NCI-H748 treated with DMSO at 0.1 percent for 48 hours (cell line): Measurements from ENCODE around the gene AGBL4.
A peak's percentile ranks its signal among the peaks of the same experiment; 100 is the strongest.
"Not testable (repeated sequence)": the region's sequence is repeated elsewhere in the genome, so short reads cannot be mapped to it uniquely, and the experiment has no call there.

Experiments
- DNase-seq: peaks from one replicate; lab custom pipeline; 2025; lab: John Stamatoyannopoulos, UW

The AGBL4 gene

GRCh38 chr1:49435291-49435690 lies 588.5 kb downstream of the AGBL4 start:
- peak; percentile 63 for DNase-seq

- DNase-seq, result no peak
Observed at GRCh38 chr1:49424782-49425181, 599.0 kb downstream of the AGBL4 start.

DNA sequence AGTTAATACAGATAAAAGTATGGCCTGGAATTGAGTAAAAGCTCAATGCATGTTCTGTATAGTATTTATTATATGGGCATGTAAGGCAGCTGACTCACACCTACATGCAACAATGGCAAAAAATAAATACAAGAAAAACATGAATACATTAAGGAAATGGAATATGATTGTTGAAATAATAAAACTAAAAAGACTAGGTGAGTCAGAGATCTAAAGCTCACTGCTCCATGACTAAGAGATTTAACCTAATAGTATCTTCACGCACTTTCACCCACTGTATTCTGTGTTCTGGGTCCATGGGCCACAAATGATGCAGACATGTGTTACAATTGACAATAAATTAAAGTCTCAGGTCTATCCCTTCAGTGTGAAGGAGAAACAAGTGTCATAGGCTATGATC lies 607.0 kb downstream of the AGBL4 start:
- DNase-seq, result no peak

DNA sequence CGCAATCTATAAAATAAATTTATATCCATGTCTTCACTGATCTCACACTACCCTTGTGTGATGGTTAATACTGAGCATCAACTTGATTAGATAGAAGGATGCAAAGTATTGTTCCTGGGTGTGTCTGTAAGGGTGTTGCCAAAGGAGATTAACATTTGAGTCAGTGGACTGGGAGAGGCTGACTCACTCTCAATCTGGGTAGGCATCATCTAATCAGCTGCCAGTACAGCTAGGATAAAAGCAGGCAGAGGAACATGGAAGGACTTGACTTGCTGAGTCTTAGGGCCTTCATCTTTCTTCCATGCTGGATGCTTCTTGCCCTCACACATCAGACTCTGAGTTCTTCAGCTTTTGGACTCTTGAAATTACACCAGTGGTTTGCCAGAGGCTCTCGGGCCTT lies 615.4 kb downstream of the AGBL4 start:
- no peak for DNase-seq

DNA sequence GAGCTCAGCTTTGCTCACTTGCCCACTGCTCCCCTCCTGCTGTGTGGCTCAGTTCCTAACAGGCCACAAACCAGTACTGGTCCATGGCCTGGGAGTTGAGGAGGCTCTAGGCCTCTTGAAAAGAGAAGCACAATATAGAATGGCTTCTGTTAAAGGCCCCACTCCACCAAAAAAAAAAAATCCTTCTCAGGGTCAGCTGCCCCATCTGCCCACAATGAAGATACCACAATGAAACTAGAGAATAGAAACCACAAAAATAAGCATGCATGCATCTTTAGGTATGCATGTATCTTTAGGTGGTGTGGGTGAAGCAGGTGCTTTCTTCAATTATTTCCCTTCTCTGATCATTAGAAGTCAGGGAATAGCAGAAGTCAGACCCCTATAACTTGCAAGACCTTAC lies 626.7 kb downstream of the AGBL4 start:
- no peak for DNase-seq

DNA sequence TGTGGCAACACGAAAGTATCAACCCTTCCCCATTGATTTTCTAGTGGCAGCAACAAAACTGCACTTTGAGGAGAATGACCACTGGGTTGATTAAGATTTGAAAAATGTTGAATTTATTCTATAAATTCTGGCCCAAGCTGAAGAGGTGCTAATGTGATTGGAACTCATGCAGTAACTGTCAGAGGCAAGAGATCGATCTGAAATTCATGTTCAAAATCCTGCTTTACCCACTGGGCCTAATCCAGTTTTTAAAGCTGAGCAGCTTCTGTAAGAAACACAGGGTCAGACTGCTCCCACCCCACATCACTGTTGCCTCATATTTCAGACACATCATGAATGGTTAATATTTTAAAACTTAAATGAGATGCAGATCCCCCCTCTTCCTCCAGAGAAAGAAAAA lies 629.6 kb downstream of the AGBL4 start:
- no peak for DNase-seq

DNA sequence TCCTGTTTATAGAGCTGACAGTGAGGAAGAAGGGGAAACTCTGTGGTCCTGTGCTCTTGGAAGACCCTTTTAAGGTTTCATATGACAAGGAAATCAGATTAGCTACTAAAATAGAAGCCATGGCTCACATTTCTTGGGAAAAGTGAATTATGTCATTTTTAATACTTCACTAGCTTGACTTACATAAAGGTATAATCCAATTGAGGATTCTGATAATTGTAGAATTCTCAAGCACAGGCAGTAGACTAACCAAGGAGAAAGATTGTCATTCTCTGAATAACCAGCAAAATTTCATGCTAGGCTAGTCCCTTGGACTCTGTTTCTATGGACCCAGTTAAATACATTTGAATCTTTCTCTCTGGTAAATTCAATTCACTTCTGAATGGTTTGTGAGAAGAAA lies 634.1 kb downstream of the AGBL4 start:
- DNase-seq, result no peak

DNA sequence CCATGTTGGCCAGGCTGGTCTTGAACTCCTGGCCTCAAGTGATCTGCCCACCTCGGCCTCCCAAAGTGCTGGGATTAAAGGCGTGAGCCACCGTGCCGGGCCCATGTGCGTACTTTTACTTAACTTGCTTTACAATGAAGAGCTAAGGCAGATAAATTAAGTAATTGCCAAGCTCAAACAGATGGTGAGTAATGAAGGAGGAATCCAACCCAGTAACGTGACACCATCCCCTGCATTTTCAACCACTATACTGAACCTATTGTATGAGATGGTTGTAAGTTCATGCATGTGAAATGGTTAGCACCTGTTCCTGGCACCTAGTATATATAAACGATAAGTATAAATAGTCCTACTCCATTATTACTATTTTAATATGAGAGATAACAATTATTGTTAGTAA lies 659.1 kb downstream of the AGBL4 start:
- no peak for DNase-seq

- no peak for DNase-seq
Observed at GRCh38 chr1:49363628-49364027, 660.1 kb downstream of the AGBL4 start.

DNA sequence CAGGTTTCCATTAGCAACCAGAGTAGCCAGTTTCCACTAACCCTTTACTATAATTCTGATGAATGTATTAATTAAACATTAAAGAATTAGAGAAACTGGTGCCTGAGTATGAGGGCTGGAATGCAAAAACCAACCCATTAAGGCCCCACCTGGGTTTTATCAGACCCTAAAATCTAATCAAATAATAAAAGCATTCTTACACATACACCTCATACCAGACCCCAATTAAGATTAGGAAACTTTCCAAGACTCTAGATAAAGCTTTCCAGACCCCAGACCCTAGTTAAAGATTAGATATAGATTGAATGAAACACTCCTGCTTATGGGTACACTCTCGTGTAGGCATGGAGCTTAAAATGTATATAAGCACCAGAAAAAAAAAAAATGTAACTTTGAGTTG lies 665.7 kb downstream of the AGBL4 start:
- no peak for DNase-seq

DNA sequence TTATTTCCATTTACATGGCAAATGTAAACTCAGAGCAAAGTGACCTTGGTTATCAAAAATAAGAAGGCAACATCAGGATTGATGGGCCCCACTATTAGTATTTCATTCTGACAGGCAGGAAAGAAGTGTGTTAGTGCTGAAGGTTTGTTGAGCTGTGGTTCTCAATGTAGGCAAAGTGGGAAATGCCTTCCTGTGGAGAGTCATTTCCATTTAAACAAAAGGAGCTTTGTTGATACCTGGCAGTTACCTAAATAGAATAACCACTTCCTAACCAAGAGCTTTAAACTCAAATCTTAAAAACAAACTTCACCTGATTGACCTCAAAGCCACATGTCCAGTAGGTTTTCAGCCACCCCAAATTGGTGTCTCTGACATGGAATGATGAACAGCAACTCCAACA lies 667.2 kb downstream of the AGBL4 start:
- no peak for DNase-seq

DNA sequence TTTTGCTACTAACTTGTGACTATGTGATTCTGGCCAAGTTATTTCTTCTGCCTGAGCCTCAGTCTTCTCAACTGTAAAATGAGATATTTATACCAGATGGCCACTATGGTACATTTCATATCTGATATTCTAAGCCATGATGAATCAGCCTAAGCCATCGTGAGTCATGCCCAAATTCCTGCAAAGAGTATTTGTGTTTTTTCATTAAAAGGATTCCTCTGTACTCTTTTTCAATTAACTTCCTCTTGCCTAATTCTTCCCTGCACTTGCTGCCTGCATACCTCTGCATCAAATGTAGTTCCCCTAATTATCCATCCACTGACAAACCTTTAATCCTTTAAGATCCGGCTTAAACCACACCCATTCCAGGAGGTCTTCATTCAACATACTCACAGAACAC lies 672.0 kb downstream of the AGBL4 start:
- DNase-seq, result no peak

DNA sequence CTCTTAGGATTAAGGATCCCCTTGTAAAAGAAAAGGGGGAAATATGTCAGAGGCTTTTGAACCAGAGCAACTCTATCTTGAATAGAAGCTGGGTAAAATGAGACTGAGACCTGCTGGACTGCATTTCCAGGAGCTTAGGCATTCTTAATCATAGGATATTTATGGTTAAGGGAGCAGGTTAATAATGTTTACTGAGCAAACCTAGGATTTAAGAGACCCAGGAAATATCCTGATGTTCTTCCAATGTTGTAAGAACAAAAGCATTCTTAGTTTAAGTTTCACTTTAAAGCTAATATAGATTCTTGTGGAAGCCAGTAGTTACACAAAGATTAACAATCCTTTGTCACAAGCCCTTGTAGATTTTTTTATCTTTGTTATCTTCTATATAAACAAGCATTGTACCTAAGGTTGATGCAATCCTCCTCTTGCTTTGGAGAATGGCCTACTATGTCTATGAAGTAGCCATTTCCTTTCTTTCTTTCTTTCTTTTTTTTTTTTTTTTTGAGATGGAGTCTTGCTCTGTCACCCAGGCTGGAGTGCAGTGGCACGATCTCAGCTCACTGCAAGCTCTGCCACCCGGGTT lies 676.9 kb downstream of the AGBL4 start:
- no peak for DNase-seq

DNA sequence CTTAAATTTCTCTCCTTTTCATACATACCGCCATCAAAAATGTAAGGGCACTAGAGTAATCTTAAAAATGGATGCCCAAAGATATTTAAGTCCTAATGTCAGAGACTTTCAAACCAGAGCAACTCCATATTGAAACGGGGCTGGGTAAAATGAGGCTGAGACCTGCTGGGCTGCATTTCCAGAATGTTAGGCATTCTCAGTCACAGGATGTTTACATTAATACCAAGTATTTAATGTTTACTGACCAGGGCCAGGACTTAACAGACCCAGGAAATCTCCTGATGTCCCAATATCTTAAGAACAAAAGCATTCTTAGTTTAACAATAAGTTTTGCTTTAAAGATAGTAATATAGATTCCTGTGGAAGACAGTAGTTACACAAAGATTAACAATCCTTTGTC lies 683.2 kb downstream of the AGBL4 start:
- no peak for DNase-seq

GRCh38 chr1:49339043-49339442 lies 684.7 kb downstream of the AGBL4 start:
- DNase-seq, result no peak

GRCh38 chr1:49337251-49337650 lies 686.5 kb downstream of the AGBL4 start:
- no peak for DNase-seq

DNA sequence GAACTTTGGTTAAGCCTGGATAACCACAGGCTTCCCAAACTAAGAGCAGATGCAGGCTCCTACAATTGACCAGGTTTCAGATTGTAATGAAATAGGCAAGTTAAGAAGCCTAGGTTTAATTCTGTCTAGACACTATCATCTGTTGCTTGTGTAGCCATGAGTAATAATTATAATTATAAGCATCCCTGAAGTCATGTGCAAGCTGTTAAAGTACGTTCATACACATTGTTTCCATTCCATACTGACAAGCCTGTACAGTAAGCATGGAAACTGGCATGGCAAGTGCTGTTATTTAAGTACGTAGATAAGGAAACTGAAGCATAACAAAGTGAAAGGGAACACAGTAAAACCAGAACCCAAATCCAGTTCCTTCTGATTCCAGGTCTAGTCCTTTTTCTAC lies 689.8 kb downstream of the AGBL4 start:
- no peak for DNase-seq

DNA sequence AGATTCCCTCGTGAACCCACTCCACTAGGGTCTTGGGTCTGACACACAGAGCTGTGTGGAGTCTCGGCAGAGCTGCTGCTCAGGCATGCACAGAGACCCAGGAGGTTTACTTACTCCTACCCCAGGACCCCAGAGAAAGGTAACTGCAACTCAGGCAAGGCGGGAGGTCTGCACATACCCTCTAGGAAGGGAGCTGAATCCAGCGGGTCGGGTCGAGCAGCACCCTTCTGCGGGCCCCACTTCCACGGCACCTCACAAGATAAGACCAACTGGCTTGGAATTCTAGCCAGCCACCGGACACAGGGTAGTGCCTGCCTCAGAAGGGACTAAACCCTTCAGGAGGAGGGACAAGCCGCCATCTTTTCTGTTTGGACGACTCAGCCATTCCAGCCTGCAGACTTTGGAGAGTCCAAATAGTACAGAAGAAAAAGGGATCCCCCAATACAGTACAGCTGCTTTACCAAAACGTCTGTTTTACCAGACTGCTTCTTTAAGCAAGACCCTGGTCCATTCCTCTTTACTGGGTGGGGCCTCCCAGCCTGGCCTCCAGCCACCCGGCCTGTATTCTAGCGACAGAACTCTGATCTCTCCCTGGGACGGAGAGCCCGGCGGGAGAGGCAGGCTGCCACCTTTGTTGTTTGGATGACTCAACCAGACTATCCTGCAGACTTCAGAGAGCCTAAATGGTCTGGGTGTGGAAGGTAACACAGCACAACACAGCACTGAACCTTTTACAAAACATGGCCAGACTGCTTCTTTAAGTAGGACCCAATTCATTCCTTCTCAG lies 692.5 kb downstream of the AGBL4 start:
- DNase-seq, result no peak

DNA sequence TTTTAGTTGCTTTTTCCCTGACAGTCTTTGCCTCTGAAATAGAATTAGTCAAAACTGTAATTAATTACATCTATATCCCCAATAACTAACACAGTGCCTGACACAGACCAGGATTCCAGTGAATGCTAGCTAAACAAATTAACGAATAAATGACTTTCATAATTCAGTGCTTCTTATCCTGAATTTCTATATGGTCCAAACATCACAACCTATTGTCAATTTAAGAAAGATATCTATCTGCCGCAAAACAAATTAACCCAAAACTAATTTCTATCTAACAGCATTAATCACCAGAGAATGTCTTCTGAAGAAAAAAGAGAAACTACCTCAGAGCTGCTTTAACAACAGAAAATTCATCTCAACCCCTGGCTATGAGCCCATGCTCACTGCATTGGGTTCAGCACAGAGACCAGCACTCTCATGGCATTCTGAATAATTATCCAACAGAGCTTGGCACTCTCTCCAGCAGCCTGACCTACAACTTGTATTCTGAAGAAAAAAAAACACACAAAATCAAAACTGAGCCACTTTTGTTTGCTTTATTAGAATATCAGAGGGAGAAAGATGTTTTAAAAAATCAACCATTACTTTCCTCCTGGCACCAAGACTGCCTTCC lies 699.7 kb downstream of the AGBL4 start:
- DNase-seq, result no peak

DNA sequence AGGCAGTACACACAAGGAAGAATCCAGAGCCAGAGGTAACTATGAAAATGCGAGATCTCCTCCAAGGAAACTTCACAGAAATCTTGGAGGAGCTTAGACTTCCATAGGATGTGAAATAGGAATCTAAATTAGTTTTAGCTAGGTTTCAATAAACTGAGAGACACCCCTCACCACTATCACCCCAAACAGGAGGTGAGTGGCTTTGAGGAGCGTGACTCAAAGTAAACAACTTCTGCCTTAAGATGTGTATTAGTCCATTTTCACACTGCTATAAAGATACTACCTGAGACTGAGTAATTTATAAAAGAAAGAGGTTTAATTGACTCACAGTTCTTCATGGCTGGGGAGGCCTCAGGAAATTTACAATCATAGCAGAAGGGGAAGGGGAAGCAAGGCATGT lies 703.3 kb downstream of the AGBL4 start:
- not testable (repeated sequence) for DNase-seq

DNA sequence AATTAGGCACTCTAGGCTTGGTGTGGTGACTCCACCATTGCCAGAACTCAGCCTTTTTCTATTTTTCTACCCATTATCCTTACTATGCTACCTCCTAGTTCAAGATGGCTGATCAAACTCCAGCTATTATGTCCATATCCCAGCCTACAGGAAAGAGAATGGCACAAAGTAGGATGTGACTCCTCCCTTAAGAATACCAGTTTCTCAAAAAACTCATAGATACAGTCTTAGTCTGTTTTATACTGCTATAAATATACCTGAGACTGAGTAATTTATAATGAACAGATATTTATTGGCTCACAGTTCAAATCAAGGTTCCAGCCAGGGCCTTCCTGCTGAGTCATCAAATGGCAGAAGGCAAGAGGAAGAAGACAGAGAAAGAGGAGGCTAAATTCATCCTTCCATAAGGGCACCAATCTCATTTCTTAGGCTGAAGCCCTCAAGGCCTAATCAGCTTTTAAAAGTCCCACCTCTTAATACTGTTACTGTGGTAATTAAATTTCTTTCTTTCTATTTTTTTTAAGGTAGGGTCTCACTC lies 704.3 kb downstream of the AGBL4 start:
- no peak for DNase-seq

DNA sequence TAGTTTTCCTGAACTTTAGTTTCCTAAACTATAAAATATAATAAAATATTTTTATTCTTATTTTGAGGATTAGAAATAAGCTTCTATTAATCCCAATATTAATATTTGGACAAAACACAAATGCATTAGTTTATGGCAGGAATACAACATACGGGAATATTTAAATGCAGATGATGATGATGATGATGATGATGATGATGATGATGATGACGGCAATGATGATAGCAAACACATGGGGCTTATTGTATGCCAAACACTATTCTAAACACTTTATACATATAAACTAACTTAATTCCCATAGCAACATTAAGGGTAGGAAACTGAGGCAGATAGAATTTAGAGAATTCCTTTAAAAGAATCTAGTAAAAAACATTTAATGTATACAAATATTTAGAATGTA lies 705.5 kb downstream of the AGBL4 start:
- DNase-seq, result no peak

DNA sequence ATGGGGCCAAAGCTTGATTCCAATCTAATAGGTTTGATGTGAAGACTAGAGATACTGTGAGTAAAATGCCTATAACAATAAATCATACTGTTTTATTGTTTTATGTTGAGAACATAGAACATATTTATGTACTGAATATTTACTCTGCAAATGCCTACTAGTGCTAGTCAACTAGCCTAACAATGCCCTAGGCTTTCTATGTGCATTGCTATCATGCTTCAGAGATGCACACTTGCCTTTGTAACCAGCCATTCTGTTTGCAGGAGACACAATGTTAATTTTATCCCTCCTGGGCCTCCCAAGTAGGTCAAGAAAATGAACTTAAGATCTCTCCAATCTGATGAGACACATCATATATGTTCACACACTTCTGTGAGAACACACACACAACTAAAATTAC lies 716.3 kb downstream of the AGBL4 start:
- DNase-seq, result no peak
